HG03354 (cell line): ENCODE data around the gene B4GALNT4.
"Not testable (repeated sequence)": the region's sequence is repeated elsewhere in the genome, so short reads cannot be mapped to it uniquely, and the experiment has no call there.

Experiments used
- ATAC-seq: cut with Tn5 transposase; IDR thresholded peaks from one replicate; pipeline ENCODE4 v1.9.1; 2021; ENCODE audit warnings: mild to moderate bottlenecking; ENCODE audit not compliant: unreplicated experiment, poor library complexity, severe bottlenecking

Gene B4GALNT4

GRCh38 chr11:385594-386351, 16.5 kb downstream of the B4GALNT4 start:
- ATAC-seq: no peak

- ATAC-seq: no peak
These were observed 17.2 kb downstream of the B4GALNT4 start for GRCh38 chr11:386483-386882.

DNA sequence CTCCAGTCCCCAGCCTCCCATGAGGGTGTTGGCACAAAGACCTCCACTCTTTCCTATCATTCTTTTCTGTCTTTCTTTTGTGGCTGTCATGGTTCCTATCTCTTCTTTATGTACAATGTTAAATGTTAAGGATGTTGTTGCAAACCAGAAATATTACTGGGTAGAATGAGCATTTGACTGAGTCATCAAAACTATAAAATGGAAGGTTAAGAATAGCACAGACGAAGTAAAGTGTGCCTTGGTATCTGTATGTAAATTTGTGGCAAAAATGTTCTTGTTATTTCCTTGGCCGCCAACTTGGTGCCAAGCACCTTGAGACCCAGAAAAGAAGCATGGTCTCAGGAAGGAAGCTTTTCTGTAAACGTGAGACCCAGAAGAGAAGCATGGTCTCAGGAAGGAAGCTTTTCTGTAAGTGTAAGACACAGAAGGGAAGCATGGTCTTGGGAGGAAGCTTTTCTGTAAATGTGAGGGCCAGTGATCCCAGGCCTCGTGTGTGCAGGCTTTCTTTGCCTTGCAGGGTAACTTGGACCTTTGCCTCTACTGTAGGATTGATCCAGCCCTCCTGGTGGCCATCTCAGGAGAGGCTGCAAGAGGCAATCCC, 18.0 kb downstream of the B4GALNT4 start:
- no peak for ATAC-seq

DNA sequence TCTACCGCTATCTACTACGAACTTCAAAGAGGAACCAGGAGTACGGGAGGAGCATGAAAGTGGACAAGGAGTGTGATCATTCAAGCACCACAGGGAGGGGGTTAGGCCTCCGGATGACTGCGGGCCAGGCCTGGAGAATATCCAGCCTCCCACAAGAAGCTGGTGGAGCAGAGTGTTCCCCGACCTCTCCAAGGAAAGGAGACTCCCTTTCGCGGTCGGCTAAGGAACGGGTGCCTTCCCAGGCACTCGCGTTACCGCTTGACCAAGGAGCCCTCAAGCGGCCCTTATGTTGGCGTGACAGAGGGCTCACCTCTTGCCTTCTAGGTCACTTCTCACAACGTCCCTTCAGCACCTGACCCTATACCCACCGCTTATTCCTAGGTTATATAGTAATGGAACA, 20.1 kb downstream of the B4GALNT4 start:
- ATAC-seq: not testable (repeated sequence)

GRCh38 chr11:390175-390574, 20.9 kb downstream of the B4GALNT4 start:
- no peak for ATAC-seq

GRCh38 chr11:391117-392017, 22.1 kb downstream of the B4GALNT4 start:
- no peak for ATAC-seq

DNA sequence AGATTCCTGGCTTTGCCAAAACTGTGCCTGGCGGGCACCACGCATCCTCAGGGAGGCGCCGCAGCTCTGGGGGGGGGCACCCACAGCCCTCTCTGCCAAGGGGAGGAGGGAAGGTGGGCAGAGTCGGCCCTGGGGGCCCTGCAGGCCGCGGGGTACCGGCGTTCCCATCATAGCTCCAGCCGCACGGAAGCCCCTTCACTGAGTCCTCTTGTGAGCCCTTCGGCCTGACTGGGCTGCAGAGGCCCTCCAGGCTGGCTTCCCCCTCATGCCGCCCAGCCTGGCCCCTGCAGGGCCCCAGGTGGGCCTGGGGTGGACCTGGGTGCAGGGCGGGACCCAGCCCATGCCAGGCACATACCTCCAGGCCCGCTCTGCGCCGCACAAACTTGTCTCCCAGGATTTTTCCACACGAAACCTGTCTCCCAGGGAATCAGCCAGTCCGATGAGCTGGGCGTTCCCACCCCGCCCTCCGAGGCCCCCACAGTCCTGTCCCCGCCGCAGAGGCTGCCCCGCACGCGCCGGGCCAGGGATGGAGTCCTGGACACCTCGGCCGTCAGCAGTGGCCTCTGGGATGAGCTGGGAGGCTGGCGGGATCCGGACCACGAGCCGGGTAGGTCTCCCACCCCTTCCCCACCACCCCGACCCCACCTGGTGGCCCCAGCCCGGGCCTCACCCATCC, 22.9 kb downstream of the B4GALNT4 start:
- no peak for ATAC-seq

DNA sequence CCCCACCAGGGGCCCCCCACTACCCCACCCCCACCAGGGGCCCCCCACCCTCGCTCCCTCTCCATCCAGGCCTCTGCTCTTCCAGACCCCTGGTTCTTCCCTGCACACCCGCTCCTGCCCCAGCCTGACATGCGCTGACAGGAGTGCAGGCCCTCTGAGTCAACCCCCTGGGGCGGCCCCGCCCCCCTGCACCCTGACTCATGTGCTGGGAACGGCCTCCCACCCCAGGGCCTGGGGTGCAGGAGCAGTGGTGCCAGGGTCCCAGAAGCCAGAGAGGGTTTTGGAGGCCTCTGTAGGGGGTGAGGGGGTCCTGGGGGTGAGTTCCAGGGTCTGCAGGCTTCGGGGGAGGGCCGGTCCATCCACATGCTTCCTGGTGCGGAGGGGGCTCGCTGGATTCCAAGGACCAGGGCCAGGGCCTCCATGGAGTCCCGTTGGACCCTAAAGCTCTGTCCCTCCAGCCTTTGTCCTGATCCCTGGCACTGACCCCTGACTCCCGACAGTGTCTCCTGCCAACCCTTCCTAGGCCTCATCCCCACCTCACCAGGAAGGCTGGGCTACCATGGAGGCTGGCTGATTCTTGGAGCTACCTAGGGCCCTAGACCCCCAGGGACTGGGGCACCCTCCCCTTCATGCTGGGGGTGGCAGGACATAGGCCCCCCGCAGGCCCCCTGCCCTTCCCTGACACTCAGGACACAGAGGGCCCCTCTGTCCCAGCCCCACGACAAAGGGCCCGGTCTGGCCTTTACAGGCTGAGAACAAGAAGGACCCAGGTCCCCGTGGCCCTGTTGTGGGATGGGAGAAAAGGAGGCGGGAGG, 24.1 kb downstream of the B4GALNT4 start:
- no peak for ATAC-seq

- ATAC-seq: no peak
These were observed 24.9 kb downstream of the B4GALNT4 start, which contains the start of gene PKP3 for GRCh38 chr11:394034-394857. Gene PKP3 (plus strand): TSS chr11:394209. CDS start chr11:394293, 84 bp downstream.

DNA sequence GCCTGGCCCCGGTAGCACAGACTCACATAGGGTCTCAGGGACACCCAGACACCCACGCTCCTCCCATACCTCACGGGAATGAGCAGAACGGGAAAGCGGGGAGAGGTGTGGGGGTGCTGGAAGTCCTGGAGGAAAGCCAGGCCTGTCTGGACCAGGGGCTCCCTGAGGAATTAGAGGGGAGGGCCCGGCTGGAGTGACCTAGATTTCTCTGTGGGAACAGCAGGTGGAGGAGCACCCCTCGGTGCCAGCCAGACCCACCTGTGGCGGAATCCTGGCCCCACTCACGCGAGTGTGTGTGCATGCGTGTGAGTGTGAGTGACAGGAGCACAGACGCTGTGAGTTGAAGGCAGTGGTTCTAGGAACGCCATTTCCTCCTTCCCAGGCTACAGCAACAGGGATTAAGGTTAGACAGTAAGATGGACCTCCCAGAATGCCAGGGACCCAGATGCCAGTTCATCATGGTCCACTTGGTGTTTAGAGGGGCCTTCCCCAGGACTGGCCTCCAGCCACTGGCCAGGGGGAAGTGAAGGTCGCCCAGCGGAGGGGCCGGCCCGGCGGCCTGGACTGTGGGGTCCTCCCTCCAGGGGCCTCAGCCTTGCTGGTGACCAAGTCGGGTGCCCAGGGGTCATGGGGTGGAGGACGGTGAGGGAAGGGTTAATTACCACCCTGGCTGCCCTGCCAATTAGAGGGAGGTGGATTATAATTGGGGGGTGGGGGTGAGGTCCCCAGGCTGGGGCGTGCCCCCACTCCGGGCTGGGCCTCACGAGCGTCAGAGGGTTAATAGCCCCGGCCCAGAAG, 25.8 kb downstream of the B4GALNT4 start:
- ATAC-seq: no peak

GRCh38 chr11:395866-396265, 26.6 kb downstream of the B4GALNT4 start:
- no peak for ATAC-seq

DNA sequence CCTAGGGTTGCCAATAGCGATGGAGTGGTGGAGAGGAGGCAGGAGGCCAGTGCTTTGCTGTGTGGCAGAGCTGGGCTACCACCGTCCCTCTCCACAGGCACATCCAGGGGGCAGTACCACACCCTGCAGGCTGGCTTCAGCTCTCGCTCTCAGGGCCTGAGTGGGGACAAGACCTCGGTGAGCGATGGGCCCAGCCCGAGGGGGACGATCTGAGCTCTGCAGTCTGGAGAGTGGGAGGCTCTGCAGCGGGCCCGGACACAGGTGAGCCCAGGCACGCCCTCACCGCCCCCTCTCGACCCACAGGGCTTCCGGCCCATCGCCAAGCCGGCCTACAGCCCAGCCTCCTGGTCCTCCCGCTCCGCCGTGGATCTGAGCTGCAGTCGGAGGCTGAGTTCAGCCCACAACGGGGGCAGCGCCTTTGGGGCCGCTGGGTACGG, 27.2 kb downstream of the B4GALNT4 start:
- peak; percentile 30 for ATAC-seq

GRCh38 chr11:396948-397548, 27.7 kb downstream of the B4GALNT4 start:
- peak; percentile 83 for ATAC-seq

GRCh38 chr11:398826-399225, 29.5 kb downstream of the B4GALNT4 start:
- ATAC-seq: no peak

DNA sequence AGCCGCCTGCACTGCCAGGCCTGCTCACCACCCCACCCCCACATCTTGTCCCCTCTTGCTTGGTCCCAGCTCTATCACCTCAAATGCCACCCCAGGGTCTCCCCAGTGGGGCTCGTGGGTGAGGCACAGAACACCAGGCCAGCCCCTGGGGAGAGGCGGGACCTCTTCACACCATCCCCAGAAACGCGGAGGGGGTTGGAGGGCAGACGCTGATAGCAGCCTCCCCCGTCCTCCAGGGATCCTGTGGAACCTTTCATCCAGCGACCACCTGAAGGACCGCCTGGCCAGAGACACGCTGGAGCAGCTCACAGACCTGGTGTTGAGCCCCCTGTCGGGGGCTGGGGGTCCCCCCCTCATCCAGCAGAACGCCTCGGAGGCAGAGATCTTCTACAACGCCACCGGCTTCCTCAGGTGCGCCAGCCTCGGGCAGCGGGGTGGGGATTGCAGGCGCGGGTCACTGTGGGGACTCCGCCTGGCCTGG, 30.5 kb downstream of the B4GALNT4 start:
- no peak for ATAC-seq

DNA sequence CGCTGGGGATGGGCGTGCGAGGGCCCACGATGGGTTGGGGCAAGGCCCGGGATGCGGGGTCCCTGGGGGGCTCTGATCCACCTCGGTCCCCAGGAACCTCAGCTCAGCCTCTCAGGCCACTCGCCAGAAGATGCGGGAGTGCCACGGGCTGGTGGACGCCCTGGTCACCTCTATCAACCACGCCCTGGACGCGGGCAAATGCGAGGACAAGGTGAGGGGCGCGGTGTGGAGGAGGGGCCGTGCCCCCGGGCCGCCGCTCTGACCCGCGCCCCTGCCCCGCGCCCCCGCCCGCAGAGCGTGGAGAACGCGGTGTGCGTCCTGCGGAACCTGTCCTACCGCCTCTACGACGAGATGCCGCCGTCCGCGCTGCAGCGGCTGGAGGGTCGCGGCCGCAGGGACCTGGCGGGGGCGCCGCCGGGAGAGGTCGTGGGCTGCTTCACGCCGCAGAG, 31.0 kb downstream of the B4GALNT4 start:
- no peak for ATAC-seq

GRCh38 chr11:401196-401595, 31.9 kb downstream of the B4GALNT4 start:
- not testable (repeated sequence) for ATAC-seq
